Mammary epithelial cell (primary cell): ENCODE results near the gene HYAL3.

ENCODE experiments used
- CTCF ChIP-seq, 2 donors: IDR thresholded peaks in 1 of 2; conservative IDR thresholded peaks in 1 of 2; 2 replicates each; pipeline ENCODE4 v1.5.1; 2011 to 2012; ENCODE audit warnings: inconsistent platforms in 2 of 2, low read length in 2 of 2, mild to moderate bottlenecking in 2 of 2, control low read depth in 1 of 2, low read depth in 1 of 2; ENCODE audit not compliant: insufficient read depth in 1 of 2; ENCODE audit errors: extremely low read depth in 1 of 2
- EZH2 ChIP-seq: IDR thresholded peaks from 2 replicates; pipeline ENCODE4 v1.6.1; 2012; ENCODE audit warnings: low read length, inconsistent platforms, borderline replicate concordance

GRCh38 chr3:50326182-50326541 is 27.0 kb upstream of the HYAL3 start:
- TF ChIP-seq CTCF (conservative IDR thresholded peaks at IDR 0.05 in 1 of 2, IDR thresholded peaks at IDR 0.05 in 1 of 2; ENCODE audit: extremely low read depth in 1 of 2, insufficient read depth in 1 of 2, low read depth in 1 of 2, low read length in 2 of 2) (no peak), EZH2 (no peak)
